ENCODE results near the gene GOLGA6L1. TPM values are rescaled to one million over a fixed set of nuclear protein-coding genes. Genes with fewer than 3 reads are reported as not detected.

GOLGA6L1 gene
- polyA plus RNA-seq, 1 donor (not counting 4 experiments of a cell fraction or from before 2014, with no cell fraction given), result not detected

GRCh38 chr15:23118208-23118607 lies 18.4 kb downstream of the GOLGA6L1 start:
- no peaks in the 10 kb centered on the region for H3K36me3 ChIP-seq (ENCODE audit: control insufficient read depth in 2 of 2, extremely low read depth in 1 of 2, insufficient read depth in 2 of 2, low read length in 2 of 2)
- no peaks in the 10 kb centered on the region for H3K27me3 ChIP-seq (ENCODE audit: control insufficient read depth, extremely low read depth, insufficient read depth, low read length)
- H3K4me3 ChIP-seq (ENCODE audit: control insufficient read depth in 2 of 3, extremely low read depth in 1 of 3, insufficient read depth in 2 of 3, low read depth in 1 of 3, low read length in 3 of 3), result no peak overlapping the region
- no peak overlapping the region for H2AFZ ChIP-seq (ENCODE audit: control insufficient read depth, low read length)
- H3K4me1 ChIP-seq (ENCODE audit: control insufficient read depth, extremely low read depth, insufficient read depth, low read length), result no peaks in the 10 kb centered on the region
- dilution Hi-C loops (cut with MboI; ENCODE audit: extremely low pct_ligation_motif_present, low sequenced_read_pairs), result no loop called here
- no peak overlapping the region for H3K9ac ChIP-seq (ENCODE audit: control insufficient read depth, extremely low read depth, insufficient read depth, low read length)
- FAIRE-seq, result no peak
- H3K4me2 ChIP-seq (ENCODE audit: control insufficient read depth, extremely low read depth, insufficient read depth, low read depth, low read length), result no peak overlapping the region
- no peaks in the 10 kb centered on the region for H3K9me3 ChIP-seq (ENCODE audit: control insufficient read depth, low read depth, low read length)
- no peaks in the 10 kb centered on the region for H4K20me1 ChIP-seq (ENCODE audit: control insufficient read depth, extremely low read depth, insufficient read depth, low read length)
- H3K9me1 ChIP-seq (ENCODE audit: control insufficient read depth, extremely low read depth, insufficient read depth, low read length), result no peaks in the 10 kb centered on the region
- H3K27ac ChIP-seq (ENCODE audit: control insufficient read depth, insufficient read depth, low read length), result no peak overlapping the region
- no peaks in the 10 kb centered on the region for H3K79me2 ChIP-seq (ENCODE audit: control insufficient read depth, insufficient read depth, low read length)
- TF ChIP-seq CTCF (optimal IDR thresholded peaks at IDR 0.05 in 1 of 3, IDR thresholded peaks at IDR 0.05 in 1 of 3, conservative IDR thresholded peaks at IDR 0.05 in 1 of 3; ENCODE audit: extremely low read depth in 1 of 3, insufficient read depth in 2 of 3, low read length in 3 of 3) (no peak), EZH2 (IDR thresholded peaks at IDR 0.05; ENCODE audit: low read length) (no peak)
- no peak for DNase-seq (ENCODE audit: low read depth, low spot score)

GRCh38 chr15:23095796-23096195 lies 40.8 kb downstream of the GOLGA6L1 start:
- no peak for DNase-seq (ENCODE audit: low read depth, low spot score)

More at GRCh38 chr15:23095796-23096195, 40.8 kb downstream of the GOLGA6L1 start:
- H3K9ac ChIP-seq (ENCODE audit: control insufficient read depth, extremely low read depth, insufficient read depth, low read length), result no peak overlapping the region
- no peak overlapping the region for H3K4me3 ChIP-seq (ENCODE audit: control insufficient read depth in 2 of 3, extremely low read depth in 1 of 3, insufficient read depth in 2 of 3, low read depth in 1 of 3, low read length in 3 of 3)
- H3K4me1 ChIP-seq (ENCODE audit: control insufficient read depth, extremely low read depth, insufficient read depth, low read length), result no peaks in the 10 kb centered on the region
- no peaks in the 10 kb centered on the region for H4K20me1 ChIP-seq (ENCODE audit: control insufficient read depth, extremely low read depth, insufficient read depth, low read length)
- H3K9me3 ChIP-seq (ENCODE audit: control insufficient read depth, low read depth, low read length), result no peaks in the 10 kb centered on the region
- H3K79me2 ChIP-seq (ENCODE audit: control insufficient read depth, insufficient read depth, low read length), result no peaks in the 10 kb centered on the region
- no peaks in the 10 kb centered on the region for H3K27me3 ChIP-seq (ENCODE audit: control insufficient read depth, extremely low read depth, insufficient read depth, low read length)
- no peak for FAIRE-seq
- no peaks in the 10 kb centered on the region for H3K36me3 ChIP-seq (ENCODE audit: control insufficient read depth in 2 of 2, extremely low read depth in 1 of 2, insufficient read depth in 2 of 2, low read length in 2 of 2)
- no peaks in the 10 kb centered on the region for H3K9me1 ChIP-seq (ENCODE audit: control insufficient read depth, extremely low read depth, insufficient read depth, low read length)
- H3K4me2 ChIP-seq (ENCODE audit: control insufficient read depth, extremely low read depth, insufficient read depth, low read depth, low read length), result no peak overlapping the region
- dilution Hi-C loops (cut with MboI; ENCODE audit: extremely low pct_ligation_motif_present, low sequenced_read_pairs), result no loop called here
- no peak overlapping the region for H2AFZ ChIP-seq (ENCODE audit: control insufficient read depth, low read length)
- TF ChIP-seq EZH2 (IDR thresholded peaks at IDR 0.05; ENCODE audit: low read length) (no peak), CTCF (optimal IDR thresholded peaks at IDR 0.05 in 1 of 3, IDR thresholded peaks at IDR 0.05 in 1 of 3, conservative IDR thresholded peaks at IDR 0.05 in 1 of 3; ENCODE audit: extremely low read depth in 1 of 3, insufficient read depth in 2 of 3, low read length in 3 of 3) (no peak)
- no peak overlapping the region for H3K27ac ChIP-seq (ENCODE audit: control insufficient read depth, insufficient read depth, low read length)

All from keratinocyte (primary cell).